OCI-LY3 (cell line): ENCODE data around the gene ZNF423.

Experiments used
- EZH2phosphoT487 ChIP-seq: fragments of 200-600 bp; shearing (Covaris generic); IDR thresholded peaks from 2 replicates; pipeline ENCODE4 v1.6.1; 2018; ENCODE audit warnings: antibody characterized with exemption, mixed run types, low read depth
- TF ChIP-seq, protein P1 (sequence below): fragments of 200-600, 300-600 bp; sonication (generic); IDR thresholded peaks from 2 replicates; pipeline ENCODE4 v1.5.1; 2014; ENCODE audit warnings: antibody characterized with exemption, low read length, low read depth

DNA sequence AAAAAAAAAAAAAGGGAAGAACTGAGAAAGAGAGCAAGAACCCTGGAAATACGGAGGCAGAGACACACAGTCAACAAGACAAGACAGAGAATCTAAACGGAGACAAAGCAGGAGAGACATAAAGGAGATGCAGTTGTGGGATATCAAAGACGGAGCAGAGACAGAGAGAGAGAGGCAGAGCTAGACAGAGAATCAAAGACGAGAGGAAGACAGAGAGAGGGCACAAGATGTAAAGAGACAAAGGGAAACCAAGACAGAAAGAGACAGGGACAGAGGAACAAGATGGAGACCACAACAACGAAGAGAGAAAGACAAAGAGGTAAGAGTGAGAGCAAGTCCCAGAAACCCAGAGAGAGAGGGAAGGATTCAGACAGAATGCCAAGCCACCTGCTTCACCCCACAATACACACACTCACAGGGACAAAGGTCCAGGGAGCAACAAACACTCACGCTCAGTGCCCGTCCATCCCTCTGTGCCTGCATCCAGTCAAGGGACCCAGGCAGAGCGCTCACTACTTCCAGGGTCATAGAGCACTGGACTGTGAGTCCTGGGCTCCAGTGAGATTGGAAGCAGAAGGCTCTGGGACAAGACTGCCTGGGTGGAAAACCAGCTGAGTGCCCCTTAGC lies 393.4 kb downstream of the ZNF423 start:
- TF ChIP-seq EZH2phosphoT487: no peak
- TF ChIP-seq, protein P1, sequence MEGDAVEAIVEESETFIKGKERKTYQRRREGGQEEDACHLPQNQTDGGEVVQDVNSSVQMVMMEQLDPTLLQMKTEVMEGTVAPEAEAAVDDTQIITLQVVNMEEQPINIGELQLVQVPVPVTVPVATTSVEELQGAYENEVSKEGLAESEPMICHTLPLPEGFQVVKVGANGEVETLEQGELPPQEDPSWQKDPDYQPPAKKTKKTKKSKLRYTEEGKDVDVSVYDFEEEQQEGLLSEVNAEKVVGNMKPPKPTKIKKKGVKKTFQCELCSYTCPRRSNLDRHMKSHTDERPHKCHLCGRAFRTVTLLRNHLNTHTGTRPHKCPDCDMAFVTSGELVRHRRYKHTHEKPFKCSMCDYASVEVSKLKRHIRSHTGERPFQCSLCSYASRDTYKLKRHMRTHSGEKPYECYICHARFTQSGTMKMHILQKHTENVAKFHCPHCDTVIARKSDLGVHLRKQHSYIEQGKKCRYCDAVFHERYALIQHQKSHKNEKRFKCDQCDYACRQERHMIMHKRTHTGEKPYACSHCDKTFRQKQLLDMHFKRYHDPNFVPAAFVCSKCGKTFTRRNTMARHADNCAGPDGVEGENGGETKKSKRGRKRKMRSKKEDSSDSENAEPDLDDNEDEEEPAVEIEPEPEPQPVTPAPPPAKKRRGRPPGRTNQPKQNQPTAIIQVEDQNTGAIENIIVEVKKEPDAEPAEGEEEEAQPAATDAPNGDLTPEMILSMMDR: no peak
